AG09319 (cell line): Measurements from ENCODE around the gene ARHGAP26.

Experiments used
- DNase-seq: peaks from one replicate; pipeline ENCODE4 v3.0.0-alpha.2; 2010; ENCODE audit warnings: low read depth; ENCODE audit errors: extremely low read depth
- TF ChIP-seq, protein P1 (sequence below): IDR thresholded peaks from 2 replicates; pipeline ENCODE4 v1.5.1; 2011; ENCODE audit warnings: low read depth, mild to moderate bottlenecking, inconsistent platforms, low read length, moderate library complexity

The ARHGAP26 gene

DNA sequence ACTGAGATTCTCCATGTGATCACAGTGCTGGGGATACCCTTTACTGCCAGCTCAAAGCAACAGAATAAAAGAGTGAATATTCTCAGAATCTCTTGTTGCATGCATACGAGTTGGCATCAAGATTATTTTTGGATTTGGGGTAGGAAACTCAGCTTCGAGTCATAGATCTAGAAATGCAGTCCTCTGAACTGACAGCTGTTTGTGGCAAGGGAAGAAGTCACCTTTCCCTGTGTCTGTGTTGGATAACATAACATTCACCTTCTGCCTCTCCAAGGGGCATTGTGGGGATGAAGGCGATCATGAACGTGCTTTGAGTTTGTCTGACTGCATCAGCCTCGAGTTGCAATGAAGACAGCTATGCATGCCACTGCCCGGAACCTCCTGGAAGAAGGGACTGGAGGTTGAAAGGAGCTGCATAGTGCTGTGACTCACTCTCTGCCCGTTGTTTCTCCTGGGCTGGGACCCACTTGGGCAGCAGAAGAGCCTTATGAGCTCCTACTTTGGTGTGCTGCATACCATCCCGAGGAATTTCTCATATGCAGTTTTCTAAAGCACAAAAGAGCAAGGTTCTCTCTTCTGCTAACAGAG, 231.7 kb downstream of the ARHGAP26 start:
- DNase-seq, result no peak
- TF ChIP-seq, protein P1, sequence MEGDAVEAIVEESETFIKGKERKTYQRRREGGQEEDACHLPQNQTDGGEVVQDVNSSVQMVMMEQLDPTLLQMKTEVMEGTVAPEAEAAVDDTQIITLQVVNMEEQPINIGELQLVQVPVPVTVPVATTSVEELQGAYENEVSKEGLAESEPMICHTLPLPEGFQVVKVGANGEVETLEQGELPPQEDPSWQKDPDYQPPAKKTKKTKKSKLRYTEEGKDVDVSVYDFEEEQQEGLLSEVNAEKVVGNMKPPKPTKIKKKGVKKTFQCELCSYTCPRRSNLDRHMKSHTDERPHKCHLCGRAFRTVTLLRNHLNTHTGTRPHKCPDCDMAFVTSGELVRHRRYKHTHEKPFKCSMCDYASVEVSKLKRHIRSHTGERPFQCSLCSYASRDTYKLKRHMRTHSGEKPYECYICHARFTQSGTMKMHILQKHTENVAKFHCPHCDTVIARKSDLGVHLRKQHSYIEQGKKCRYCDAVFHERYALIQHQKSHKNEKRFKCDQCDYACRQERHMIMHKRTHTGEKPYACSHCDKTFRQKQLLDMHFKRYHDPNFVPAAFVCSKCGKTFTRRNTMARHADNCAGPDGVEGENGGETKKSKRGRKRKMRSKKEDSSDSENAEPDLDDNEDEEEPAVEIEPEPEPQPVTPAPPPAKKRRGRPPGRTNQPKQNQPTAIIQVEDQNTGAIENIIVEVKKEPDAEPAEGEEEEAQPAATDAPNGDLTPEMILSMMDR, result no peak

DNA sequence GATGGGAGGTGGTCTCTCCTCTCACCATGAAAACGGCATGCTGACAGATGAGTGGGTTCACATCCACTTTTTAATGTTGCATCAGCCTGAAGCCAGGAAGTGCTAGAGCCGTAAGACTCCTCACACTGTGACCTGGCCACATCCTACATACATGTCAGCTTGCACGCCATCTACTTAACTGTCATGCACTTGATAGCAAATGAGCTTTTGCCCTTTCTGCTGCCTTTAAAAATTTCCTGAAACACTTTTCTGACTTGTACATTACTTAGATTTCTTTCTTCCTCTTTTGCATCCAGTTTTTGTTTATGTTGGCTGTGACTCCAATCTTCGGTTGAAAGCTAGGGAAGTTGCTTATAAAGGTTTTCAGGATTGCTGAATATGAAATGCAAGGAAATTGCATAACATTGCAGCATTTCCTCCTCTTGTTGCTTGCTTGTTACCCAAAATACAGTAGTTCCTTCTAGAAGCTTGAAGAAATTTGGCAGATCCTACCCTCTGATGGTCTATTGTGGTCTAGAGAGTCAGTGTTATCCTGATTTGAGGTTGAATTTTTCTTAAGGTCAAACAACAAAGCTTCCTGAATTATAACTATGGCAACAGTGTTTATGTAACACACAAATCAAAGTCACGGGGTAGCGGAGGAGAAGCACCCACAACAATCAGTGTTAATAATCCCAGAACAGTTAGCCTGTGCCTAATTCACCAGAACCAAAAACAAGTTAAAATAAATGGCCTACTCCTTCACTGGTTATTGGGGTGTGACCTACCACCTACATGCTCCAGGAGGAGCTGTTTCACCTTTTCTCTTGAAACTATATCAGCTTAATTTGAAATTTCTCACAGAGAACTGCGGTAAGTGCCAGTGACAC, 232.5 kb downstream of the ARHGAP26 start:
- peak; percentile 86 for DNase-seq
- TF ChIP-seq, protein P1, result peak; percentile 55

DNA sequence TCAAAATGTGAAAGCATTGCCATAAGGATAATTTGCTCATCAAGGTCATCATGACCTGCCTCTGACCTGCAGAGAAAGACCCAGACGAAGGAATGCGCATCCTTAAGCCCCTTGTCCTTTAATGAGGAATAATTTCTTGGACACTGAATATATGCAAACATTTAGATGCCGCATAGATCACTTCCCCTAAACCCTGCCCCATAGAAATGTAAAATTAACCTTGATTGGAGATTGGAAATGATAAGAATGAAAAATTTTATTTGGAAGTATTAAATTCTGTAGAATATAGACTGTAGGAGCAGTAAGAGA, 233.1 kb downstream of the ARHGAP26 start:
- no peak for DNase-seq
- TF ChIP-seq, protein P1, result no peak

DNA sequence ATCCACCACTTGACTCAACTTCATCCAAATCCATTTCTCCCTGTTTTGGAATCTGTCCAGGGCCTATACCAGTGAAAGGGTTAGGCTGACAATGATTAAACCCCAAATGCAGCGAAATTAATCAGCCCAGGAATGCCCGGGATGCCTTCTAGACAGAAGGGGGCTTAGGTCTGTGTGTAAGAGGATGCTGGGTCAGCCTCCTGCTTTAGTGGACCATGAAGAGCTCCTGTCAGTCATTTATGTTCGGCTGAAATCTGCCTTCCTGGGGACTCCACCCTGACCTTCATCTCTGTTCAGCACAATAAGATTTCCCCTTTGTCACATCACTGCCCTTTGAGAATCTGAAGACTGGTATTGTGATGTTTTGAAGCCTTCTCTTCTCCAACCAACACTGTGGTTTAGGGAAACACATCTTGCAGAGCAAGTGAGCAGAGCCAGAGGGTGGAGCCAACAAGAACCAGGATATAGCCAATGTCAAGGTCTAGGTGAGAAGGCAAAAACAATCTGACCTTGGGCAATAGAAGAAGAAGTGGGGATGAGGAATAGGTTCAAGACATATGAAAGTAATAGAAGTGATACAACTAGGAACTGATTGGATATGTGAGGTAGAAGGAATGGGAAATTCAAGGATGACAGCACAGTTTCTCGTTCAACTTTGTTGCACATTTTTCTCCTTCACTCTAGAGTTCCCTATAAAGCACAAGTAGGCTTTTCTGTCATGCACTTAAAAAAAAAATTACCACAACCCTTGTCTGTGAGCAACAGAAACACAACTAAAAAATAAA, 234.4 kb downstream of the ARHGAP26 start:
- TF ChIP-seq, protein P1, result no peak
- no peak for DNase-seq

DNA sequence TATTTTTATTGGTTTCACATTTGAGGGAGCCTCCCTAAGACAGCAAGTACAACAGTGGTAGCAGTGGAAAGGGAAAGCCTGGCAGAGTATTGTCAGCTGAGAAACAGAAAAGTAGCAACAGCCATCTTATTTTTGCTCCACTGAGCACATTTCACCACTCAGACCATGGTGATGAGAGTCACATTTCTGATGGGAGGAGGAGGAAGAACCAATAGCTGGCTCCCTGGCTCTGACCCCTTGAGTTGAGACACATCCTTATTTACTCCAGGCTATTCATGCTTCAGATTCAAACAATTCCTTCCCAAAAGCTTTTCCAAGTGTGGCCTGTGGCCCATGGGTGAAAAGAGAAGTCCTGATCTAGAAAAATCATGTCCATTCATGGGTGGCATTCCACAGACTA, 236.3 kb downstream of the ARHGAP26 start:
- no peak for DNase-seq
- TF ChIP-seq, protein P1, result no peak

DNA sequence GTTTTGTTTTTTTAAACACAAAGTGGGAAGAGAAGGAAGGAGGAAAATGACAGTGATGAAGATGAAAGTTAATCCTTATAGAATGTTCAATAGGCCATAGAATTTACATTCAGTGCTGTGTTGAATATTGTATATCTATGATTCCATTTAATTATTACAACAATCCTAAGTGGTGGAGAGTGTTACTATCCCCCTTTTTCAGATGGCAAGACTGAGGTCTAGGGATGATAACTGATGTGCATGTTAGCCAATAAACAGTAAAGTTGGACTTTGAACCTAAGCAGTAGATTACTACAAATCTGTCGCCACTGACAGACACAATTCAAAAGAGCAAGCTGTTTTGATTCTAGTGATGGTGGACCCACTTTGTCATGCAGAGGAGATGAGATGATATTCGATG, 237.9 kb downstream of the ARHGAP26 start:
- TF ChIP-seq, protein P1, result no peak
- no peak for DNase-seq
